Measurements from ENCODE around the gene GDF10.
A peak's percentile ranks its signal among the peaks of the same experiment; 100 is the strongest.

Gene GDF10, protein sequence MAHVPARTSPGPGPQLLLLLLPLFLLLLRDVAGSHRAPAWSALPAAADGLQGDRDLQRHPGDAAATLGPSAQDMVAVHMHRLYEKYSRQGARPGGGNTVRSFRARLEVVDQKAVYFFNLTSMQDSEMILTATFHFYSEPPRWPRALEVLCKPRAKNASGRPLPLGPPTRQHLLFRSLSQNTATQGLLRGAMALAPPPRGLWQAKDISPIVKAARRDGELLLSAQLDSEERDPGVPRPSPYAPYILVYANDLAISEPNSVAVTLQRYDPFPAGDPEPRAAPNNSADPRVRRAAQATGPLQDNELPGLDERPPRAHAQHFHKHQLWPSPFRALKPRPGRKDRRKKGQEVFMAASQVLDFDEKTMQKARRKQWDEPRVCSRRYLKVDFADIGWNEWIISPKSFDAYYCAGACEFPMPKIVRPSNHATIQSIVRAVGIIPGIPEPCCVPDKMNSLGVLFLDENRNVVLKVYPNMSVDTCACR

GRCh38 chr10:47299611-47300428 is at the start of gene GDF10:
Gene GDF10, plus strand, starts transcription at chr10:47300197. Its CDS starts 455 bp downstream, at chr10:47300652.
- DNase-seq (ENCODE audit: low read depth): peak; percentile 14

GRCh38 chr10:47252093-47252780 is 47.8 kb upstream of the GDF10 start:
- no peak for DNase-seq (ENCODE audit: low read depth)

DNA sequence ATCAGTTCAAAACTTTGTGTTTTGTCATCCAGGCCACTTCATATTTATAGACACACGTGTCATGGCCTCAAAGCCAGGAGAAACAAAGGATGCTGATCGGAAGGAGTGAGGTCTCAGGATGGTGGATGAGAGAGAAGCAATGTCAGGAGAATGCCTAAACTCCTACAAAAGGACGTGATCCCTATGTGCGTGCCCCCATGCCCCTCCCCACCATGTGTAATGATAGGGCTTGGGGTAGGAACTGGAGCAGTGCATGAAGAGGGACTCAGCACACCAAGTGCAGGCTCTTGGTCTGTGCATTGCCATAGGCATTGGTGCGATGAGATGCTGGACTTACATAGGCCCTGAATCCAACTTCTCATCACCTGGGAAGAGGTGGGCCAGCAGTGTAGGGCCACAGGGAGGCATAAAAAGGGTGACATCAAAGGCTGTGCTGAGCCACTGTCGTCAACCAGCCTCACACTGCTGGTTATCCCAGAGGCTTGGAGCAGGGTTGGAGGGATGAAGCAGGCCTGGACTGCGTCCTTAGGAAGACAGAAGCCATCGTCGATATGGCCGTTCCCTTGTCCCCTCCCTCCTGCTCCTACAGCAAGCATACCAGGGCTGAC is 46.9 kb upstream of the GDF10 start:
- no peak for DNase-seq (ENCODE audit: low read depth)

GRCh38 chr10:47253651-47254375 is 46.2 kb upstream of the GDF10 start:
- DNase-seq (ENCODE audit: low read depth): no peak

DNA sequence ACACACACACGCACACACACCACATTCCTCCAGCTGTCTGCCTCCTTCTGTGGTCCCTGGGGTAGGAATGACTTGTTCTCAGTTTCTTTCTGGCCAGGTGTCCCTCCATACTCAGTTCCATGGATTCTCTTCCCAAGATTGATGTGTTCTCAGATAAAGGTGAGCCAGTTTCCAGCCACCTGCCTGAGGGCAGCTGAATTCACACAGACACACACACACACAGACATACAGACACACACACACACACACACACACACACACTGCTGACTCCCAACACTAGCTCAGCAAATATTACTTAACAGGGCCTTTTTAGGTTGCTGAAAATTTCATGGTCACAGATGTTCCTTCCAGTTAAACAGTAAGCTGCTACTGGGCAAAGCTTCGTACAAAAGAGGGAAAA is 45.4 kb upstream of the GDF10 start:
- DNase-seq (ENCODE audit: low read depth): no peak

DNA sequence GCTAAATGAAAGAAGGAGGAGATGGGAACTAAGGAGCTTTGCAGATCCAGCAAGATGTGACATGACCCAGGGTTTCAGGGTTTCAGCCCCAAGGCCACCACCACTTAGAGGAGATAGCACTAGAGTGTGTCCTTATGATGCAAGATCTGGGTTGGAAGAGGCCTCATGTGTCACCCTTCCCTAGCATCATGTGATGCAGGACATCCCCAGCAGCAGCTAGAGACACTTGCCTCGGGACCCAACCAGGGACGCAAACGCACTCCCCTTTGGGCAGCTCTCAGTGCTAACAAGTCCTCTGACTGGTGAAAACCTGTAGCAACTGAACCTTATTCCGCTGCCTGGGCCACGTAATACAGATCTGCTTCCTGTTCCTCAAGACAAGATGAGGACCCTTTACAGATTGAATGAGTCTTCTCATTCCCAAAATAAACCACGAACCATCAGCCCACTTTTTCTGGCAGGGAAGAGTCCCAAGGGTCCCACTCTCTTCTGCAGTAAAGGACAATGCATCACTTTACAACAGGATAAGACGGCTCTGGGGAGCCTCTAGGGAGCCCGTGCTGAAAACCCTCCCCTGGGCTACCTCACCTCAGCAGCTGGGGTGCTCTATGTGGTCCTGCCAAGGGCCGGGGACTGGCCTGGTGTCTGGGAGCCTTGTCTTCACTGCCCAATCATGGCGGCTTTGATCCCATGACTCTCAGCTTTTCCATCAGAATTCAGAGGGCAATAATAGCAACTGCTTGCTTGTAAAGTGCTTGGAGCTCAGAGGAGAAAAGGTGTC is 44.8 kb upstream of the GDF10 start:
- no peak for DNase-seq (ENCODE audit: low read depth)

DNA sequence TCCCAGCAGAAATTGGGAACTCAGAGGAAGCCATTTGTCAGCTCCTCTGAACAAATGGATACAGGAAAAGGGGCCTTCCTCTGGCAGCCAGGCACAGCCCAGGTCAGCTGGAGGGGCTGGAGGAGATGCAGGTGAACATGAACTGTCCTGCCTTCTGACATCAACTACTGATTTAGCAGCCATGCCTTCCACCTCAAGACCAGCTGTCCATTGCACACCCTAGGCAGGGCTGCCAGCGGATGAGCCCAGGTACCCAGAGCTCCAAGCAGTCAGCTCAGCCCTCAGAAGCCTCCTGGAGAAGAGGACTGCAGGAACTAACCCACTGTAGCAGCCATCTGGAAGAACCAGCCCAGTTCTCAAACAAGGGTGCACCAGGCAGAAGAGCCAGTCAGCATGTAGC is 44.1 kb upstream of the GDF10 start:
- DNase-seq (ENCODE audit: low read depth): no peak

GRCh38 chr10:47256751-47257336 is 43.2 kb upstream of the GDF10 start:
- no peak for DNase-seq (ENCODE audit: low read depth)

- DNase-seq (ENCODE audit: low read depth): no peak
Observed at GRCh38 chr10:47257396-47258120, 42.4 kb upstream of the GDF10 start.

DNA sequence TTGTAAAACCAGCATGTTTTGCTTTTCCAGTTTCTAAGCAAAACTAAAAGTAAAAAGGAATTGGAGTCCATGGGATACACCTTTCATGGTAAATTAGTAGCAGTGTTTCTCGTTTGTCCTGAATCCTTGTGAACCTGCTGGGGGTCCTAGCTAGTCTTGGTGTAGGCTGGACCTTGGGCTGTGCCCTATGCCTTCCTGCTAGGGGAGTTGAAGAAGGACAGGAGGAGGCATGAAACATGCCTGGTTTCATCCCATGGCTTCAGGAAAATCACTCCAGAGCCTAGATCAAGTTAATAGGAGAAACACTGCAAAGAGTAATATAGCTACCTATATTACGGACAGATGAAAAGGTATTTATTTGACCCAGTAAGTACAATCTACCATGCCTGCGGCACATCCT is 41.1 kb upstream of the GDF10 start:
- DNase-seq (ENCODE audit: low read depth): no peak

DNA sequence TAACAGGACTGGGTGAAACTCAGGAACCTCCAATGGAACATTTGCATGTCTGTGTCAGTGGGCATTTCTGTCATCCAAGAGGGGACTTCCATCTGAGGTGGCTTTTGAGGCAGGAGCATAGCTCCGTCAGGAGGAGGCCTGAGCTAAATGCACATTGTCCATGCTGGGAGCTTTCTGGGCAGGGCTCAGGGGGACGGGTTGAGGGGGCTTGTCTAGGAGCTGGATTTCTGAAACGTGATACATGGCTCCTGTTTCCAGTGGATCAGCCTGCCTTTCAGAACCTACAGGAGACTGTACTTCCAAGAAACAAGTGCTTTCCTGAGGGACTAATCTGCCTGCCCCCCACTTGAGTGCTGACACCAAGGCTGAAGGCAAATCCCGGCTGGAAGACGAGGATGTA is 40.5 kb upstream of the GDF10 start:
- no peak for DNase-seq (ENCODE audit: low read depth)

- no peak for DNase-seq (ENCODE audit: low read depth)
Observed at GRCh38 chr10:47260505-47261111, 39.4 kb upstream of the GDF10 start.

GRCh38 chr10:47261121-47261520 is 38.9 kb upstream of the GDF10 start:
- no peak for DNase-seq (ENCODE audit: low read depth)

- no peak for DNase-seq (ENCODE audit: low read depth)
Observed at GRCh38 chr10:47261556-47261955, 38.4 kb upstream of the GDF10 start.

GRCh38 chr10:47262606-47263533 is 37.1 kb upstream of the GDF10 start:
- DNase-seq (ENCODE audit: low read depth): no peak

GRCh38 chr10:47264797-47265281 is 35.2 kb upstream of the GDF10 start:
- peak; percentile 37 for DNase-seq (ENCODE audit: low read depth)

GRCh38 chr10:47266602-47267001 is 33.4 kb upstream of the GDF10 start:
- DNase-seq (ENCODE audit: low read depth): no peak

GRCh38 chr10:47268696-47269095 is 31.3 kb upstream of the GDF10 start:
- DNase-seq (ENCODE audit: low read depth): no peak

Data from stimulated activated CD8-positive, alpha-beta memory T cell treated with anti-CD3 and anti-CD28 coated beads, Interleukin-12 subunit alpha, Interleukin-12 subunit beta, amount 100 ng/mL, for 4 hours (primary cell).